ENCODE results near the gene PRPS2. TPM values are rescaled to one million over a fixed set of nuclear protein-coding genes. Genes with fewer than 3 reads are reported as not detected.

PRPS2 gene
- total RNA-seq, 1 experiment from 2014 or later = 38.4 TPM

Other genes with a start within 250 kb of the PRPS2 start
- gene TLR7, start 75.7 kb downstream of the PRPS2 start, total RNA-seq (2021) = 0.07 TPM in 1 of 3 replicates, not detected in the others
- gene TLR8, start 115.2 kb downstream of the PRPS2 start, total RNA-seq (2021) = not detected in 3 replicates
- 2,375 to 2,595 TPM (median 2,468 TPM) in 3 replicates for gene TMSB4X, start 183.7 kb downstream of the PRPS2 start, total RNA-seq (2021)

All from WTC11 (cell line).